Fibroblast of lung (primary cell): ENCODE results near the gene INTS1. TPM values are rescaled to one million over a fixed set of nuclear protein-coding genes. Genes with fewer than 3 reads are reported as not detected.

Experiments
- DNase-seq, 2 donors: peaks; one replicate each; pipeline versions ENCODE4 v3.0.0 to v3.0.0-alpha.2; 2010; ENCODE audit warnings: low read depth in 2 of 2
- H2AFZ ChIP-seq: 2 replicates; pipeline ENCODE4 v1.5.1; 2012; ENCODE audit warnings: low read length, control low read depth, inconsistent platforms
- H3K27ac ChIP-seq: 2 replicates; pipeline ENCODE4 v1.5.1; 2011; ENCODE audit warnings: low read length, control low read depth; ENCODE audit not compliant: insufficient read depth
- H3K27me3 ChIP-seq: 2 replicates; pipeline ENCODE4 v1.5.1; 2011; ENCODE audit warnings: mild to moderate bottlenecking, low read length; ENCODE audit not compliant: control insufficient read depth, insufficient read depth
- H3K36me3 ChIP-seq: 2 replicates; pipeline ENCODE4 v1.5.1; 2011; ENCODE audit warnings: low read length; ENCODE audit not compliant: control insufficient read depth, insufficient read depth
- H3K4me1 ChIP-seq: 2 replicates; pipeline ENCODE4 v1.5.1; 2011; ENCODE audit warnings: low read length; ENCODE audit not compliant: control insufficient read depth, insufficient read depth; ENCODE audit errors: extremely low read depth
- H3K4me2 ChIP-seq: 2 replicates; pipeline ENCODE4 v1.5.1; 2011; ENCODE audit warnings: low read length, control low read depth; ENCODE audit not compliant: insufficient read depth; ENCODE audit errors: extremely low read depth
- H3K4me3 ChIP-seq, 4 experiments: fragments of 200-600 bp in 1 of 4; sonication (generic) in 1 of 4; replicated peaks in 1 of 4; 2 replicates each; pipeline ENCODE4 v1.5.1; 2011 to 2016; ENCODE audit warnings: low read length in 4 of 4, low read depth in 3 of 4, mild to moderate bottlenecking in 3 of 4, control low read depth in 2 of 4, inconsistent platforms in 1 of 4, mixed read lengths in 1 of 4; ENCODE audit not compliant: insufficient read depth in 1 of 4; ENCODE audit errors: control extremely low read depth in 1 of 4
- H3K79me2 ChIP-seq: 2 replicates; pipeline ENCODE4 v1.5.1; 2012; ENCODE audit warnings: mild to moderate bottlenecking, low read length, inconsistent platforms; ENCODE audit not compliant: control insufficient read depth, insufficient read depth
- H3K9ac ChIP-seq: 2 replicates; pipeline ENCODE4 v1.5.1; 2011; ENCODE audit warnings: mild to moderate bottlenecking, low read length, control low read depth; ENCODE audit not compliant: insufficient read depth
- H3K9me3 ChIP-seq: 2 replicates; pipeline ENCODE4 v1.5.1; 2012; ENCODE audit warnings: low read depth, low read length; ENCODE audit not compliant: control insufficient read depth, insufficient read depth
- H4K20me1 ChIP-seq: 2 replicates; pipeline ENCODE4 v1.5.1; 2011; ENCODE audit warnings: low read length; ENCODE audit not compliant: control insufficient read depth, insufficient read depth; ENCODE audit errors: extremely low read depth
- EZH2 ChIP-seq: IDR thresholded peaks from 2 replicates; pipeline ENCODE4 v1.5.1; 2012; ENCODE audit warnings: low read length, control low read depth, mild to moderate bottlenecking; ENCODE audit errors: missing control alignments
- polyA plus RNA-seq, 2 donors: library from polyadenylated mRNA; depleted of rRNA in 1 of 2; stranded (reverse) in 1 of 2; unstranded in 1 of 2; fragments of >200 nt; gene quantifications; 2 replicates each; pipeline ENCODE4 v1.2.1, GENCODE V29; 2011 to 2012; ENCODE audit warnings: missing spikeins in 1 of 2
- total RNA-seq: library from RNA; depleted of rRNA; stranded (reverse); fragments of >200 nt; gene quantifications from 2 replicates; pipeline ENCODE4 v1.2.1, GENCODE V29; 2014
- TF ChIP-seq, protein P1 (sequence below), 2 donors: IDR thresholded peaks in 1 of 2; conservative IDR thresholded peaks in 1 of 2; 1 replicate in 1 of 2; 2 replicates in 1 of 2; pipeline ENCODE4 v1.5.1; 2011 to 2012; ENCODE audit warnings: low read length in 2 of 2, control low read depth in 1 of 2, inconsistent platforms in 1 of 2, low read depth in 1 of 2, mild to moderate bottlenecking in 1 of 2

The INTS1 gene
- total and polyA plus RNA-seq, 2 donors (not counting 1 experiment from before 2014, with no cell fraction given) = 7.1 to 35.5 TPM

DNA sequence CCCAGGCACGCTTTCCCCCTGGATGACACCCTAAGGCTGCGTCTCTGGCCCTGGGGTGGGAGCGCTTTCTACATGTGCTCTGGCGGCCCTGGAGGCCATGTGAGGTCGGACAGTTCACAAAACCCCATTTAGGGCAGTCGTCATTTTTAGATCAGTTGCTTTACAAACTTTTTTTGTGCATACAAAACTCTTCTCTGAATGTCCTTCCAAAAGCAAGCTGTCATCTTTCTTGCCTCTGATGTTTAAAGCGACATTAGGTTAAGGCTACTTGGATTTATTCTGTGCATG lies 32.2 kb upstream of the INTS1 start:
- Histone ChIP-seq H3K79me2 (peaks cover 61% of the 10 kb centered on the region), H3K4me2 (peak overlapping the region; percentile 75)
- TF ChIP-seq, protein P1, sequence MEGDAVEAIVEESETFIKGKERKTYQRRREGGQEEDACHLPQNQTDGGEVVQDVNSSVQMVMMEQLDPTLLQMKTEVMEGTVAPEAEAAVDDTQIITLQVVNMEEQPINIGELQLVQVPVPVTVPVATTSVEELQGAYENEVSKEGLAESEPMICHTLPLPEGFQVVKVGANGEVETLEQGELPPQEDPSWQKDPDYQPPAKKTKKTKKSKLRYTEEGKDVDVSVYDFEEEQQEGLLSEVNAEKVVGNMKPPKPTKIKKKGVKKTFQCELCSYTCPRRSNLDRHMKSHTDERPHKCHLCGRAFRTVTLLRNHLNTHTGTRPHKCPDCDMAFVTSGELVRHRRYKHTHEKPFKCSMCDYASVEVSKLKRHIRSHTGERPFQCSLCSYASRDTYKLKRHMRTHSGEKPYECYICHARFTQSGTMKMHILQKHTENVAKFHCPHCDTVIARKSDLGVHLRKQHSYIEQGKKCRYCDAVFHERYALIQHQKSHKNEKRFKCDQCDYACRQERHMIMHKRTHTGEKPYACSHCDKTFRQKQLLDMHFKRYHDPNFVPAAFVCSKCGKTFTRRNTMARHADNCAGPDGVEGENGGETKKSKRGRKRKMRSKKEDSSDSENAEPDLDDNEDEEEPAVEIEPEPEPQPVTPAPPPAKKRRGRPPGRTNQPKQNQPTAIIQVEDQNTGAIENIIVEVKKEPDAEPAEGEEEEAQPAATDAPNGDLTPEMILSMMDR (conservative IDR thresholded peaks at IDR 0.05 in 1 of 2, IDR thresholded peaks at IDR 0.05 in 1 of 2; ENCODE audit: low read depth in 1 of 2, low read length in 2 of 2) = no peak

DNA sequence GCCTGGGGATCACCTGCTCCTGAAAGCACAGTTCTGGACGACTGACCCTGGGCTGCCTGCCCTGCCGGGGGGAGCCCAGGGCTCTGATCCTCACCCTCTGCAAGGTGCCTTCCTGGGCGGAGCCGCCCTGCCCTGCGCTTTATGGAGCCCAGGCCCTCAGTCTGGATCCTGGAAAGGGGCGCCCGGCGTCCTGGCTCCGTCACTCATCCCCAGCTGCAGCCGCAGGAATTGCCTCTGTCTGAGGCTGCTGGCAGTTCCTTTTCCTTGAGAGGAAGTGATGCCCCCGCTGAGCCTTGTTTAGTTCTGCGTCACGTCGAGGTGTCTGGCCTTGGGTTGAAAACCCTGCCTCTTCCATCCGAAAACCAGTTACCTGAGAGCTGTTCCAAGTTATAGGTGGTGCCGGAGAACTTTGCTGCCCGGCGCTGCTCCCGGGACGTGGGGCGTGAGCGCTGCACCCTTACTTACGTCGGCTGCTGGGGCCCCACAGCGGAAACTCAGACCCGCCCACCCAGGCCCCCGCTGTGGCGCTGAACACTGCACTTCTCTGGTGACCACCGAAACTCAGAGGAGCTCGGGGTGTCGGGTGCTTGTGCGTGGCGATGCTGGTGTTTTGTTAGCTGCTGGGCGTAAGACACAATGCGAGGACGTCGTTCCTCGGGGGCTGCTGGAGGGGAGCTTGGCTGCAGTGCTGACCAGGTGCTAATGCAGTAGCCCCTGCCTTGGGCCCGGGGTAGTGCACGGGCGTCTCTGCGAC lies 31.7 kb upstream of the INTS1 start:
- Histone ChIP-seq H3K27me3 (no peaks in the 10 kb centered on the region), H2AFZ (no peak overlapping the region), H3K79me2 (peaks cover 63% of the 10 kb centered on the region), H4K20me1 (no peaks in the 10 kb centered on the region), H3K9me3 (no peaks in the 10 kb centered on the region), H3K4me2 (no peak overlapping the region), H3K4me3 (no peak overlapping the region), H3K9ac (peak overlapping the region; percentile 99), H3K4me1 (peaks cover 41% of the 10 kb centered on the region), H3K27ac (peak overlapping the region; percentile 100), H3K36me3 (peaks cover 26% of the 10 kb centered on the region)
- TF ChIP-seq, protein P1 (conservative IDR thresholded peaks at IDR 0.05 in 1 of 2, IDR thresholded peaks at IDR 0.05 in 1 of 2; ENCODE audit: low read depth in 1 of 2, low read length in 2 of 2) = no peak
- TF ChIP-seq EZH2 = no peak
- DNase-seq = no peak

More for the DNA sequence above, 32.2 kb upstream of the INTS1 start:
- Histone ChIP-seq H3K4me3 (peak overlapping the region in 1 of 4 experiments; percentile 60), H3K27me3 (no peaks in the 10 kb centered on the region), H4K20me1 (no peaks in the 10 kb centered on the region), H3K9ac (peak overlapping the region; percentile 99), H3K27ac (peak overlapping the region; percentile 100), H3K36me3 (peaks cover 26% of the 10 kb centered on the region), H3K4me1 (peaks cover 41% of the 10 kb centered on the region), H2AFZ (no peak overlapping the region), H3K9me3 (no peaks in the 10 kb centered on the region)
- no peak for DNase-seq

DNA sequence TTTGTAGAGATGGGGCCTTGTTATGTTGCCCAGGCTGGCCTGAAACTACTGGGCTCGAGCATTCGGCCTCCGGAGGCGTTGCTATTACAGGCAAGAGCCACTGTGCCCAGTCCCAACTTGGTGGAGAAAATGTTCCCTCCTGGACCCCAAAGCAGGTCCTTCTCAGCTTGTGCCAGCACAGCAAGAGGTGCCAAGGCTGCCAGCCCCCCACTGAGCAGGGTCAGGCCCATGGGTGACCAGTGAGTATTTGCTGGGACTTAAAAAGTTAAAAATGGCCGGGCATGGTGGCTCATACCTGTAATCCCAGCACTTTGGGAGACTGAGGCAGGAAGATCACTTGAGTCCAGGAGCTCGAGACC lies 30.9 kb upstream of the INTS1 start:
- Histone ChIP-seq H3K9me3 (no peaks in the 10 kb centered on the region), H3K27me3 (no peaks in the 10 kb centered on the region), H3K4me1 (peaks cover 41% of the 10 kb centered on the region), H3K4me3 (no peak overlapping the region), H3K27ac (no peak overlapping the region), H3K36me3 (peaks cover 20% of the 10 kb centered on the region), H3K9ac (no peak overlapping the region), H2AFZ (no peak overlapping the region), H4K20me1 (no peaks in the 10 kb centered on the region), H3K4me2 (no peak overlapping the region), H3K79me2 (peaks cover 63% of the 10 kb centered on the region)
- no peak for TF ChIP-seq EZH2
- TF ChIP-seq, protein P1 (conservative IDR thresholded peaks at IDR 0.05 in 1 of 2, IDR thresholded peaks at IDR 0.05 in 1 of 2; ENCODE audit: low read depth in 1 of 2, low read length in 2 of 2) = no peak
- no peak for DNase-seq
